Endodermal cell (in vitro differentiated cells): ENCODE results near the gene SLC25A12. TPM values are rescaled to one million over a fixed set of nuclear protein-coding genes. Genes with fewer than 3 reads are reported as not detected.

Experiments
- DNase-seq: peaks from one replicate; pipeline ENCODE4 v3.0.0-alpha.2; 2017
- H3K27ac ChIP-seq: 2 replicates; pipeline ENCODE4 v1.5.1; 2013; ENCODE audit warnings: mild to moderate bottlenecking, low read depth, low read length, moderate library complexity
- H3K27me3 ChIP-seq: 2 replicates; pipeline ENCODE4 v1.6.1; 2013; ENCODE audit warnings: mild to moderate bottlenecking, low read length, moderate library complexity; ENCODE audit not compliant: insufficient read depth, control insufficient read depth, poor library complexity, severe bottlenecking
- H3K36me3 ChIP-seq: 2 replicates; pipeline ENCODE4 v1.7.0; 2013; ENCODE audit warnings: mild to moderate bottlenecking, low read length, moderate library complexity; ENCODE audit not compliant: control insufficient read depth, insufficient read depth
- H3K4me1 ChIP-seq: one replicate; pipeline ENCODE4 v1.7.0; 2013; ENCODE audit warnings: low read length; ENCODE audit not compliant: control insufficient read depth, insufficient read depth
- H3K4me3 ChIP-seq: 2 replicates; pipeline ENCODE4 v1.5.1; 2013; ENCODE audit warnings: mild to moderate bottlenecking, low read length, moderate library complexity
- H3K9ac ChIP-seq: 2 replicates; pipeline ENCODE4 v1.6.1; 2013; ENCODE audit warnings: mild to moderate bottlenecking, low read length, moderate library complexity; ENCODE audit not compliant: poor library complexity, severe bottlenecking; ENCODE audit errors: extremely low read depth
- H3K9me3 ChIP-seq: 2 replicates; pipeline ENCODE4 v1.6.1; 2013; ENCODE audit warnings: mild to moderate bottlenecking, low read length, moderate library complexity; ENCODE audit not compliant: control insufficient read depth
- H3K27ac Mint-ChIP-seq: 2 replicates; pipeline ENCODE4 v1.8.0; 2020; ENCODE audit warnings: mixed read lengths
- H3K27me3 Mint-ChIP-seq: 2 replicates; pipeline ENCODE4 v1.8.0; 2021; ENCODE audit warnings: mild to moderate bottlenecking, mixed read lengths; ENCODE audit not compliant: insufficient read depth
- H3K36me3 Mint-ChIP-seq: 2 replicates; pipeline ENCODE4 v1.8.0; 2020; ENCODE audit warnings: low read depth, mixed read lengths
- H3K4me1 Mint-ChIP-seq: 2 replicates; pipeline ENCODE4 v1.8.0; 2020; ENCODE audit warnings: mixed read lengths
- H3K4me3 Mint-ChIP-seq: 2 replicates; pipeline ENCODE4 v1.8.0; 2020; ENCODE audit warnings: mild to moderate bottlenecking, moderate library complexity, mixed read lengths
- H3K9me3 Mint-ChIP-seq: 2 replicates; pipeline ENCODE4 v1.8.0; 2020; ENCODE audit warnings: mild to moderate bottlenecking, mixed read lengths
- WGBS, 2 experiments: methylation state at CpG; one replicate each; pipeline versions ENCODE4 v1.1.5 to v1.1.7; 2013; ENCODE audit warnings: missing lambda C conversion rate in 2 of 2, mixed read lengths in 1 of 2; ENCODE audit not compliant: insufficient coverage in 1 of 2, insufficient read length in 1 of 2; 5-methylcytosine and 5-hydroxymethylcytosine counted together
- total RNA-seq, 2 donors: library from RNA; stranded (reverse); fragmentation: NEBNext Ultra II Directional in 1 of 2; extraction: Animal tissue kit (Norgen Biotek cat#: 25700) in 1 of 2; gene quantifications; 2 replicates in 1 of 2; 3 replicates in 1 of 2; pipeline ENCODE4 v1.2.1, GENCODE V29; 2021
- TF ChIP-seq, protein P1 (sequence below): fragments of 200-600 bp; sonication (generic); conservative IDR thresholded peaks from 2 replicates; pipeline ENCODE4 v1.5.0; 2021; ENCODE audit warnings: antibody characterized with exemption, mild to moderate bottlenecking

Gene SLC25A12
- total RNA-seq, 2 donors from 2014 or later = 0.55 to 3.1 TPM

DNA sequence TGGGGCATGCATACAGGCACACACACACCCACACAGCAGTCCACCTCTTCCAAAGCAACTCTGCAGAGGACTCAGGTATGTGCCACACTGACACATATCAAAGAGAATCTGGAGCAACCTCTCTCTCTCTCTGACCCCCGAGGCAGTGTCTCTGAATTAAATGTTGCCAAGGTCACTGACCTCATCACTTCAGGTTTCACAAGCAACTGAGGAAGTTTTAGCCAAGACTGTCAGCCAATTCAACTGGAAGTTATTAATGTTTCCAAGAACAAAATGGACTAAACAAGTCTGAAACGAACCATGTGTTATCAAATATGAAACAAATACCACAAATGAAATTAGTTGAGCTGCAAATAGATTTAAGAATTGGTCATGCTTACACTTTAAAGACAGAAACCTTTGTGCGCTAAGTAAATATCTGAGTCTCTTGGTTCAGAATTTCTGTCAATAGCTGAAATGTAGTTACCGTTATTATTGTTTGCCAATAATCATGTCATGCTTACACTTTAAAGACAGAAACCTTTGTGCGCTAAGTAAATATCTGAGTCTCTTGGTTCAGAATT is 86.1 kb downstream of the SLC25A12 start:
- Mint-ChIP-seq H3K4me3 (no peak overlapping the region), H3K9me3 (no peaks in the 10 kb centered on the region), H3K27me3 (no peaks in the 10 kb centered on the region), H3K27ac (no peak overlapping the region), H3K4me1 (no peaks in the 10 kb centered on the region), H3K36me3 (no peaks in the 10 kb centered on the region)
- WGBS, 2 experiments = 17 to 74% methylated on average over 1 to 2 of the region's 5 CpGs
- TF ChIP-seq, protein P1, sequence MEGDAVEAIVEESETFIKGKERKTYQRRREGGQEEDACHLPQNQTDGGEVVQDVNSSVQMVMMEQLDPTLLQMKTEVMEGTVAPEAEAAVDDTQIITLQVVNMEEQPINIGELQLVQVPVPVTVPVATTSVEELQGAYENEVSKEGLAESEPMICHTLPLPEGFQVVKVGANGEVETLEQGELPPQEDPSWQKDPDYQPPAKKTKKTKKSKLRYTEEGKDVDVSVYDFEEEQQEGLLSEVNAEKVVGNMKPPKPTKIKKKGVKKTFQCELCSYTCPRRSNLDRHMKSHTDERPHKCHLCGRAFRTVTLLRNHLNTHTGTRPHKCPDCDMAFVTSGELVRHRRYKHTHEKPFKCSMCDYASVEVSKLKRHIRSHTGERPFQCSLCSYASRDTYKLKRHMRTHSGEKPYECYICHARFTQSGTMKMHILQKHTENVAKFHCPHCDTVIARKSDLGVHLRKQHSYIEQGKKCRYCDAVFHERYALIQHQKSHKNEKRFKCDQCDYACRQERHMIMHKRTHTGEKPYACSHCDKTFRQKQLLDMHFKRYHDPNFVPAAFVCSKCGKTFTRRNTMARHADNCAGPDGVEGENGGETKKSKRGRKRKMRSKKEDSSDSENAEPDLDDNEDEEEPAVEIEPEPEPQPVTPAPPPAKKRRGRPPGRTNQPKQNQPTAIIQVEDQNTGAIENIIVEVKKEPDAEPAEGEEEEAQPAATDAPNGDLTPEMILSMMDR = no peak
- H3K9ac ChIP-seq = no peak overlapping the region
- no peaks in the 10 kb centered on the region for H3K4me1 ChIP-seq
- H3K27ac ChIP-seq = no peak overlapping the region
- no peak for DNase-seq
- H3K27me3 ChIP-seq = no peaks in the 10 kb centered on the region
- no peaks in the 10 kb centered on the region for H3K9me3 ChIP-seq
- H3K36me3 ChIP-seq = no peaks in the 10 kb centered on the region
- H3K4me3 ChIP-seq = no peak overlapping the region

DNA sequence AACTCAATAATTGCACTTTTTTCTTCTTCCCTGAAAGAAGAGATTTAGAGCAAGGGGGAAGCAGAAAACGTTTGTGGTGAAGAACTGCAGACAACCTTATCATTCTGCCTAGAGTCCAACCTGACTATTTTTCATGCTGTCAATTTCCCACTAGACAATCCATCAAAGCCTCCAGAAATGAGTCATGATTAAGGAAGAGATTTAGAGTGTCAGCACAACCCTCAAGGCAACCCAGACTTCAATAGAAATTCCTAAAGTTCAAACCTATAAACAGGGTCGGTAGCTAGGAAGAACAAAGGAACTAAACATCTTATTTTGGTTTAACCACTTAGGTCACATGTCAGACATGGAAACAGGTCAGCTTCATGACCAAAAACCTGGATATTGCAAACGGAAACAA is 86.9 kb downstream of the SLC25A12 start:
- H3K9me3 Mint-ChIP-seq = no peaks in the 10 kb centered on the region
- H3K4me3 ChIP-seq = no peak overlapping the region
- no peaks in the 10 kb centered on the region for H3K9me3 ChIP-seq
- no peaks in the 10 kb centered on the region for H3K27me3 ChIP-seq
- H3K4me1 ChIP-seq = no peaks in the 10 kb centered on the region
- no peaks in the 10 kb centered on the region for H3K36me3 ChIP-seq
- H3K9ac ChIP-seq = no peak overlapping the region
- H3K27ac Mint-ChIP-seq = no peak overlapping the region
- H3K4me3 Mint-ChIP-seq = no peak overlapping the region
- H3K27me3 Mint-ChIP-seq = no peaks in the 10 kb centered on the region
- no peak overlapping the region for H3K27ac ChIP-seq
- no peak for DNase-seq
- WGBS, 2 experiments = 56 to 67% methylated on average over 1 to 3 of the region's 3 CpGs
- TF ChIP-seq, protein P1 = no peak
- H3K4me1 Mint-ChIP-seq = no peaks in the 10 kb centered on the region
- H3K36me3 Mint-ChIP-seq = no peaks in the 10 kb centered on the region

DNA sequence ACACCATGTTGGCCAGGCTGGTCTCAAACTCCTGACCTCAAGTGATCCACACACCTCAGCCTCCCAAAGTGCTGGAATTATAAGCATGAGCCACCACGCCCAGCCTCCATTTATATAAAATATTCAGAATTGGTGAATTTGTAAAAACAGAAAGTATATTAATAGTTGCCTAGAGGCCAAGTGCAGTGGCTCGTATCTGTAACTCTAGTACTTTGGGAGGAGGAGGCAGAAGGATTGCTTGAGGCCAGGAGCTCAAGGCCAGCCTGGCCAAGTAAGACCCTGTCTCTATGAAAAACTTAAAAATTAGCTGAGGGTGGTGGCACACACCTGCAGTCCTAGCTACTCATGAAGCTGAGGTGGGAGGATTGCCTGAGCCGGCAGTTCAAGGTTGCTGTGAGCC is 89.6 kb downstream of the SLC25A12 start:
- Histone ChIP-seq H3K27ac (no peak overlapping the region), H3K4me3 (no peak overlapping the region), H3K9me3 (no peaks in the 10 kb centered on the region), H3K27me3 (no peaks in the 10 kb centered on the region), H3K4me1 (no peaks in the 10 kb centered on the region), H3K9ac (no peak overlapping the region), H3K36me3 (no peaks in the 10 kb centered on the region)
- DNase-seq = no peak
- no peaks in the 10 kb centered on the region for H3K4me1 Mint-ChIP-seq
- H3K27me3 Mint-ChIP-seq = no peaks in the 10 kb centered on the region
- no peaks in the 10 kb centered on the region for H3K9me3 Mint-ChIP-seq
- no peak overlapping the region for H3K4me3 Mint-ChIP-seq
- WGBS, 2 experiments = 96 to 100% methylated on average over 1 to 2 of the region's 3 CpGs
- TF ChIP-seq, protein P1 = no peak
- no peaks in the 10 kb centered on the region for H3K36me3 Mint-ChIP-seq
- H3K27ac Mint-ChIP-seq = no peak overlapping the region
